Hepatocyte (in vitro differentiated cells): Measurements from ENCODE around the gene ARHGAP15.

Experiments
- EZH2 ChIP-seq: fragments of 200-600 bp; sonication (generic); IDR thresholded peaks from 2 replicates; pipeline ENCODE4 v1.6.1; 2016; ENCODE audit warnings: antibody characterized with exemption, mild to moderate bottlenecking, borderline replicate concordance
- EZH2phosphoT487 ChIP-seq: fragments of 200-600 bp; sonication (generic); IDR thresholded peaks from one replicate; pipeline ENCODE4 v1.6.1; 2018; ENCODE audit warnings: antibody characterized with exemption, mild to moderate bottlenecking, low read depth, moderate library complexity; ENCODE audit not compliant: unreplicated experiment, severe bottlenecking
- TF ChIP-seq, protein P1 (sequence below): fragments of 200-600 bp; sonication (generic); IDR thresholded peaks from 2 replicates; pipeline ENCODE4 v1.5.1; 2016; ENCODE audit warnings: antibody characterized with exemption, mild to moderate bottlenecking; ENCODE audit not compliant: poor library complexity

DNA sequence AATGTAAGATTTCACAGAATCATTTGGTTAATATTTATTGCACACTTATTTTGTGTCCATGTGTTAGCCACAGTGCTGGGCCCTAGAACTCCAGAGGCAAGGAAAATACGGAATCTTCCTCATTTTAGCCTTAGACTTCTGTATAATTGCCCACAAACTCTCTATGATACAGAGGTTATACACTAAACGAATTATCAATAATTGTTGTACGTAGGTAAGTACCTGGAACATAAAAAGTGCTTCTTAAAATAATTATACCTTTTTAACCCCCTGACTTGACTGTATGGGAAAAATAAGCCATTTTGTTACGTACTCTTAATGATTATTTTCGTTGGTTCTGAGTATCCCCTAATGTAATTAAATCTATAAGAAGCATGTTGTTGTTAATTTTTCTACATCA is 119.4 kb downstream of the ARHGAP15 start:
- TF ChIP-seq EZH2phosphoT487: no peak
- TF ChIP-seq, protein P1, sequence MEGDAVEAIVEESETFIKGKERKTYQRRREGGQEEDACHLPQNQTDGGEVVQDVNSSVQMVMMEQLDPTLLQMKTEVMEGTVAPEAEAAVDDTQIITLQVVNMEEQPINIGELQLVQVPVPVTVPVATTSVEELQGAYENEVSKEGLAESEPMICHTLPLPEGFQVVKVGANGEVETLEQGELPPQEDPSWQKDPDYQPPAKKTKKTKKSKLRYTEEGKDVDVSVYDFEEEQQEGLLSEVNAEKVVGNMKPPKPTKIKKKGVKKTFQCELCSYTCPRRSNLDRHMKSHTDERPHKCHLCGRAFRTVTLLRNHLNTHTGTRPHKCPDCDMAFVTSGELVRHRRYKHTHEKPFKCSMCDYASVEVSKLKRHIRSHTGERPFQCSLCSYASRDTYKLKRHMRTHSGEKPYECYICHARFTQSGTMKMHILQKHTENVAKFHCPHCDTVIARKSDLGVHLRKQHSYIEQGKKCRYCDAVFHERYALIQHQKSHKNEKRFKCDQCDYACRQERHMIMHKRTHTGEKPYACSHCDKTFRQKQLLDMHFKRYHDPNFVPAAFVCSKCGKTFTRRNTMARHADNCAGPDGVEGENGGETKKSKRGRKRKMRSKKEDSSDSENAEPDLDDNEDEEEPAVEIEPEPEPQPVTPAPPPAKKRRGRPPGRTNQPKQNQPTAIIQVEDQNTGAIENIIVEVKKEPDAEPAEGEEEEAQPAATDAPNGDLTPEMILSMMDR: no peak
- TF ChIP-seq EZH2: no peak
